Measurements from ENCODE around the gene C4B. TPM values are rescaled to one million over a fixed set of nuclear protein-coding genes. Genes with fewer than 3 reads are reported as not detected.
"Not testable (repeated sequence)": the region's sequence is repeated elsewhere in the genome, so short reads cannot be mapped to it uniquely, and the experiment has no call there.

The C4B gene
- total and polyA plus RNA-seq, 3 experiments from 2014 or later: 0.70 to 3.7 (median 2.2) TPM

GRCh38 chr6:31969712-31970603, 44.6 kb upstream of the C4B start:
- peaks cover 42% of the 10 kb centered on the region for H3K36me3 ChIP-seq (ENCODE audit: insufficient read depth, low read length)
- peak in 1 of 5 donors; percentile 46 for DNase-seq
- H3K27ac Mint-ChIP-seq: peak overlapping the region; percentile 92 to 100 (median 100)
- H3K27ac ChIP-seq (ENCODE audit: low read depth, low read length): peak overlapping the region; percentile 100
- CTCF ChIA-PET: interaction anchor here (0.8 to 1.9 kb wide), 2 partner anchors 11 to 17 kb away, joined by 4 to 8 read pairs; partner anchors contain the start of gene SKIC2
- POLR2A ChIA-PET: interaction anchor here (2.0 to 6.3 kb wide), 2 partner anchors 12 to 72 kb away, joined by 6 to 71 read pairs; partner anchors contain the start of genes EHMT2, NELFE and SKIC2
- H3K4me1 ChIP-seq (ENCODE audit: insufficient read depth, low read length): peaks cover 30% of the 10 kb centered on the region
- H3K27me3 Mint-ChIP-seq: peaks cover 0 to 10% of the 10 kb centered on the region in 2 donors
- no peaks in the 10 kb centered on the region for H3K9me3 ChIP-seq (ENCODE audit: low read length)
- H3K4me1 Mint-ChIP-seq: peaks cover 32 to 49% (median 43%) of the 10 kb centered on the region in 3 donors
- no peaks in the 10 kb centered on the region for H3K27me3 ChIP-seq (ENCODE audit: insufficient read depth, low read length, poor library complexity, severe bottlenecking)
- peaks cover 0 to 71% (median 11%) of the 10 kb centered on the region in 3 donors for H3K36me3 Mint-ChIP-seq
- no peaks in the 10 kb centered on the region for H3K9me3 Mint-ChIP-seq
- no peak overlapping the region for H3K4me3 ChIP-seq (ENCODE audit: low read length)
- peak overlapping the region; percentile 34 to 99 (median 87) for H3K4me3 Mint-ChIP-seq

GRCh38 chr6:31970604-31971271, 43.9 kb upstream of the C4B start:
- H3K27ac Mint-ChIP-seq: peak overlapping the region; percentile 100
- Histone ChIP-seq H3K9me3 (ENCODE audit: low read length) (no peaks in the 10 kb centered on the region), H3K27ac (ENCODE audit: low read depth, low read length) (peak overlapping the region; percentile 100), H3K36me3 (ENCODE audit: insufficient read depth, low read length) (peaks cover 34% of the 10 kb centered on the region), H3K4me1 (ENCODE audit: insufficient read depth, low read length) (peaks cover 30% of the 10 kb centered on the region), H3K4me3 (ENCODE audit: low read length) (no peak overlapping the region), H3K27me3 (ENCODE audit: insufficient read depth, low read length, poor library complexity, severe bottlenecking) (no peaks in the 10 kb centered on the region)
- H3K4me3 Mint-ChIP-seq: peak overlapping the region; percentile 87 to 99 (median 98)
- CTCF ChIA-PET: interaction anchor here (0.8 to 1.9 kb wide), 3 partner anchors 11 to 18 kb away, joined by 3 to 8 read pairs (median 4); partner anchors contain the start of gene SKIC2
- H3K4me1 Mint-ChIP-seq: peaks cover 32 to 49% (median 43%) of the 10 kb centered on the region in 3 donors
- peaks cover 0 to 10% of the 10 kb centered on the region in 2 donors for H3K27me3 Mint-ChIP-seq
- H3K36me3 Mint-ChIP-seq: peaks cover 0 to 65% (median 9%) of the 10 kb centered on the region in 3 donors
- peak in 1 of 5 donors; percentile 52 for DNase-seq
- no peaks in the 10 kb centered on the region for H3K9me3 Mint-ChIP-seq
- POLR2A ChIA-PET: interaction anchor here (1.8 to 6.3 kb wide), 3 partner anchors 13 to 268 kb away, joined by 6 to 71 read pairs (median 7); partner anchors contain the start of genes ABHD16A, EHMT2, NELFE and SKIC2

- Mint-ChIP-seq H3K4me1 (peaks cover 32 to 49% (median 43%) of the 10 kb centered on the region in 3 donors), H3K36me3 (peaks cover 0 to 58% (median 9%) of the 10 kb centered on the region in 3 donors), H3K9me3 (no peaks in the 10 kb centered on the region), H3K27ac (peak overlapping the region; percentile 100), H3K4me3 (peak overlapping the region; percentile 97 to 99 (median 98)), H3K27me3 (peaks cover 0 to 10% of the 10 kb centered on the region in 2 donors)
- peak in 1 of 5 donors; percentile 45 for DNase-seq
- ChIA-PET POLR2A (interaction anchor here (0.7 to 6.3 kb wide), 10 partner anchors 13 to 1905 kb away, joined by 3 to 71 read pairs (median 3); partner anchors contain the start of genes ABHD16A, C6orf47, CSNK2B and EHMT2), CTCF (interaction anchor here (0.7 to 1.9 kb wide), 4 partner anchors 10 to 20 kb away, joined by 3 to 8 read pairs (median 3); partner anchors contain the start of gene SKIC2)
- peaks cover 30% of the 10 kb centered on the region for H3K4me1 ChIP-seq (ENCODE audit: insufficient read depth, low read length)
- H3K27me3 ChIP-seq (ENCODE audit: insufficient read depth, low read length, poor library complexity, severe bottlenecking): no peaks in the 10 kb centered on the region
- H3K9me3 ChIP-seq (ENCODE audit: low read length): no peaks in the 10 kb centered on the region
- peaks cover 28% of the 10 kb centered on the region for H3K36me3 ChIP-seq (ENCODE audit: insufficient read depth, low read length)
- H3K27ac ChIP-seq (ENCODE audit: low read depth, low read length): peak overlapping the region; percentile 100
- peak overlapping the region; percentile 93 for H3K4me3 ChIP-seq (ENCODE audit: low read length)
Observed at GRCh38 chr6:31971279-31971992, 43.2 kb upstream of the C4B start.

DNA sequence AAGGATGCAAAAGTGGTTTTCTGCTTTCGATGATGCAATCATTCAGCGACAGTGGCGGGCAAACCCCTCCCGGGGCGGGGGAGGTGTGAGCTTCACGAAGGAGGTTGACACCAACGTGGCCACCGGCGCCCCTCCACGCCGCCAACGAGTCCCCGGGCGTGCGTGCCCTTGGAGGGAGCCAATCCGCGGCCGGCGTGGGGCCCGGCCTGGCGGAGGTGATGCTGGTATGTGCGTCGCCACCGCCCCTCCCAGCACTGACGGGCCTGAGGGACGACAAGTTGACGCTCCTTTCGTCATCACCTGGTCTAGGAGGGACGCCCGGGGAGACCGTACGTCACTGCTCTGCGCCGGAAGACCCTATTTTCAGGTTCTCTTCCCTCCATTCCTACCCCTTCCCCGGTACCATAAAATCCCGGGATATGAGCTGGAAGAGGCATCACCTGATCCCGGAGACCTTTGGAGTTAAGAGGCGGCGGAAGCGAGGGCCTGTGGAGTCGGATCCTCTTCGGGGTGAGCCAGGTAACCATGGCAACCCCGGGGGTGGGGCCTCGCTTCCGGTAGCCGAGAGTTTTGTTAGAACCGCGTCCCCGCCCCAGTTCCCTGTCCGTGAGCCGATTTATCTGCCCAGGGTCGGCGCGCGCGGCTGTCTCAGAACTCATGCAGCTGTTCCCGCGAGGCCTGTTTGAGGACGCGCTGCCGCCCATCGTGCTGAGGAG, 42.4 kb upstream of the C4B start, which contains the start of gene DXO:
DXO (minus strand) TSS at position 146 of the 716 bp plus-strand sequence. CDS start 463 bp downstream, outside the sequence.
- Histone ChIP-seq H3K4me1 (ENCODE audit: insufficient read depth, low read length) (peaks cover 30% of the 10 kb centered on the region), H3K36me3 (ENCODE audit: insufficient read depth, low read length) (peaks cover 20% of the 10 kb centered on the region), H3K4me3 (ENCODE audit: low read length) (peak within 1 kb of the TSS; percentile 93), H3K9me3 (ENCODE audit: low read length) (no peaks in the 10 kb centered on the region), H3K27me3 (ENCODE audit: insufficient read depth, low read length, poor library complexity, severe bottlenecking) (no peaks in the 10 kb centered on the region), H3K27ac (ENCODE audit: low read depth, low read length) (peak within 1 kb of the TSS; percentile 100)
- POLR2A ChIA-PET: interaction anchor here (0.7 to 6.3 kb wide), 11 partner anchors 14 to 1906 kb away, joined by 3 to 71 read pairs (median 3); partner anchors contain the start of genes ABHD16A, C6orf47, CSNK2B and EHMT2
- peaks cover 34 to 49% (median 43%) of the 10 kb centered on the region in 3 donors for H3K4me1 Mint-ChIP-seq
- peak within 1 kb of the TSS; percentile 97 to 99 (median 98) for H3K4me3 Mint-ChIP-seq
- peak; percentile 97 to 100 (median 98) for DNase-seq
- peaks cover 0 to 54% (median 11%) of the 10 kb centered on the region in 3 donors for H3K36me3 Mint-ChIP-seq
- CTCF ChIA-PET: interaction anchor here (0.7 to 1.9 kb wide), 4 partner anchors 11 to 21 kb away, joined by 3 to 8 read pairs (median 4); partner anchors contain the start of gene SKIC2
- peaks cover 0 to 10% of the 10 kb centered on the region in 2 donors for H3K27me3 Mint-ChIP-seq
- peak within 1 kb of the TSS; percentile 100 for H3K27ac Mint-ChIP-seq
- H3K9me3 Mint-ChIP-seq: no peaks in the 10 kb centered on the region

DNA sequence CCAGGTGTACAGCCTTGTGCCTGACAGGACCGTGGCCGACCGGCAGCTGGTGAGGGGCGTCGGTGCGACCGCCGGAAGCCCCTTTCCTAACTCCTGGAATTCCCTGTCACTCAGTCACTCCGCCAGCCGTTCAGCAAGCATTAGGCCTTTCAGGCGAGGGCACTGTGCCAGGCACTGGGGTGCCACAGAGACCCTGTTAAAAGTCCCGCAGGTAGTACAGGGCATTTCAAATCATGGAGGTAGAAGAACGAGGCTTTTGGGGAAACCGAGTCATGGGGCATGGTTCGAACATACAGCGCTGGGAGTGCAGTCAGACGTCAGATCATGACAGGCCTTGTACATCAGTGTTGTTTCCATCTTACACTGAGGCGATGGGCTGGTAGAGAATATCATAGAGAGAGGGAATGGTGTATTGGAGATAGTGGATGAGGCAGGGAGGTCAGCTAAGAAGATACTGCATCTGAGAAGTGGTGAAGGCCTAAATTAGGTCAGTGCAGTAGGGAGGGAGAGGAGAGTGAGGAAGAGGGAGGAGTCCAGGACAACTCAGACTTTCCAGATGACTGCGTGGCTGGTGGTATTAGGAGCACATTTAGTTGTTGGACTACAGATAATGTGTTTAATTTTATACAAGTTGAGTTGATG, 41.8 kb upstream of the C4B start:
- no peak for DNase-seq
- H3K4me1 ChIP-seq (ENCODE audit: insufficient read depth, low read length): peaks cover 30% of the 10 kb centered on the region
- peaks cover 14% of the 10 kb centered on the region for H3K36me3 ChIP-seq (ENCODE audit: insufficient read depth, low read length)
- peak overlapping the region; percentile 100 for H3K27ac Mint-ChIP-seq
- H3K9me3 Mint-ChIP-seq: no peaks in the 10 kb centered on the region
- ChIA-PET CTCF (interaction anchor here (1.2 to 1.4 kb wide), 2 partner anchors 20 to 22 kb away, joined by 3 to 6 read pairs; no protein-coding TSS in a partner anchor), POLR2A (interaction anchor here (0.7 to 6.3 kb wide), 5 partner anchors 15 to 312 kb away, joined by 3 to 71 read pairs (median 3); partner anchors contain the start of genes ABHD16A, C6orf47, HSPA1A and HSPA1L)
- peaks cover 0 to 10% of the 10 kb centered on the region in 2 donors for H3K27me3 Mint-ChIP-seq
- peak overlapping the region; percentile 97 to 99 (median 98) for H3K4me3 Mint-ChIP-seq
- H3K36me3 Mint-ChIP-seq: peaks cover 0 to 47% (median 7%) of the 10 kb centered on the region in 3 donors
- H3K9me3 ChIP-seq (ENCODE audit: low read length): no peaks in the 10 kb centered on the region
- H3K4me3 ChIP-seq (ENCODE audit: low read length): peak overlapping the region; percentile 93
- H3K4me1 Mint-ChIP-seq: peaks cover 34 to 49% (median 43%) of the 10 kb centered on the region in 3 donors
- no peaks in the 10 kb centered on the region for H3K27me3 ChIP-seq (ENCODE audit: insufficient read depth, low read length, poor library complexity, severe bottlenecking)
- H3K27ac ChIP-seq (ENCODE audit: low read depth, low read length): peak overlapping the region; percentile 100

DNA sequence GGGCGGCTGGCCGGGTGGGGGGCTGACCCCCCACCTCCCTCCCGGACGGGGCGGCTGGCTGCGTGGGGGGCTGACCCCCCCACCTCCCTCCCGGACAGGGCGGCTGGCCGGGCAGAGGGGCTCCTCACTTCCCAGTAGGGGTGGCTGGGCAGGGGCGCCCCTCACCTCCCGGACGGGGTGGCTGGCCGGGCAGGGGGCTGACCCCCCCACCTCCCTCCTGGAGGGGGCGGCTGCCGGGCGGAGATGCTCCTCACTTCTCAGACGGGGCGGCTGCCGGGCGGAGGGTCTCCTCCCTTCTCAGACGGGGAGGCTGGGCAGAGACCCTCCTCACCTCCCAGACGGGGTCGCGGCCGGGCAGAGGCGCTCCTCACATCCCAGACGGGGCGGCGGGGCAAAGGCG, 38.5 kb upstream of the C4B start:
- CTCF ChIA-PET; H3K9me3 ChIP-seq (ENCODE audit: low read length); H3K27me3 Mint-ChIP-seq; H3K27ac ChIP-seq (ENCODE audit: low read depth, low read length); H3K9me3 Mint-ChIP-seq; POLR2A ChIA-PET; H3K4me3 ChIP-seq (ENCODE audit: low read length); H3K27me3 ChIP-seq (ENCODE audit: insufficient read depth, low read length, poor library complexity, severe bottlenecking); H3K36me3 ChIP-seq (ENCODE audit: insufficient read depth, low read length); H3K27ac Mint-ChIP-seq; H3K4me3 Mint-ChIP-seq: not testable (repeated sequence)
- Mint-ChIP-seq H3K4me1 (peaks cover 25 to 42% (median 37%) of the 10 kb centered on the region in 3 donors), H3K36me3 (peaks cover 0 to 28% (median 7%) of the 10 kb centered on the region in 3 donors)
- DNase-seq: peak in 1 of 5 donors; percentile 46
- H3K4me1 ChIP-seq (ENCODE audit: insufficient read depth, low read length): peaks cover 36% of the 10 kb centered on the region

Data from CD8-positive, alpha-beta memory T cell (primary cell).